Activated T-cell treated with anti-CD3 and anti-CD28 coated beads, Interleukin-2, amount 50 U/mL, for 4 hours (primary cell): ENCODE results near the gene CAMK1G. TPM values are rescaled to one million over a fixed set of nuclear protein-coding genes. Genes with fewer than 3 reads are reported as not detected.
A peak's percentile ranks its signal among the peaks of the same experiment; 100 is the strongest.

Source experiments
- ATAC-seq, 2 donors: fragments of 200-7000 bp; cut with Tn5 transposase; one replicate each; pipeline ENCODE4 v1.10.0; 2021
- DNase-seq: peaks from one replicate; pipeline ENCODE4 v3.0.0-alpha.2; 2020
- H3K27me3 Mint-ChIP-seq: one replicate; pipeline ENCODE4 v1.8.0; 2021; ENCODE audit warnings: low read depth, mixed read lengths
- H3K36me3 Mint-ChIP-seq: one replicate; pipeline ENCODE4 v1.8.0; 2022; ENCODE audit warnings: mixed read lengths; ENCODE audit not compliant: insufficient read depth
- H3K4me1 Mint-ChIP-seq: one replicate; pipeline ENCODE4 v1.8.0; 2021; ENCODE audit warnings: low read depth, mixed read lengths
- H3K4me3 Mint-ChIP-seq: one replicate; pipeline ENCODE4 v1.8.0; 2021; ENCODE audit warnings: mild to moderate bottlenecking, moderate library complexity, mixed read lengths
- H3K9me3 Mint-ChIP-seq: one replicate; pipeline ENCODE4 v1.8.0; 2021; ENCODE audit warnings: mixed read lengths
- total RNA-seq, 3 donors: library from RNA; stranded (reverse); gene quantifications; one replicate each; pipeline ENCODE4 v1.2.1, GENCODE V29; 2021

CAMK1G gene
- total RNA-seq, 3 donors from 2014 or later = 0.08 to 0.15 (median 0.14) TPM

GRCh38 chr1:209659909-209660308, 76.4 kb downstream of the CAMK1G start:
- ATAC-seq = peak; percentile 69 to 77
- DNase-seq = no peak

GRCh38 chr1:209661071-209661470, 77.6 kb downstream of the CAMK1G start:
- no peak for DNase-seq
- no peak for ATAC-seq
- Mint-ChIP-seq H3K4me1 (peaks cover 9% of the 10 kb centered on the region), H3K27me3 (no peaks in the 10 kb centered on the region), H3K9me3 (no peaks in the 10 kb centered on the region), H3K36me3 (no peaks in the 10 kb centered on the region), H3K4me3 (no peak overlapping the region)

More at GRCh38 chr1:209659909-209660308, 76.4 kb downstream of the CAMK1G start:
- Mint-ChIP-seq H3K36me3 (no peaks in the 10 kb centered on the region), H3K4me3 (no peak overlapping the region), H3K4me1 (peaks cover 9% of the 10 kb centered on the region), H3K27me3 (no peaks in the 10 kb centered on the region), H3K9me3 (no peaks in the 10 kb centered on the region)

- H3K36me3 Mint-ChIP-seq = no peaks in the 10 kb centered on the region
- H3K9me3 Mint-ChIP-seq = no peaks in the 10 kb centered on the region
- no peak for ATAC-seq
These were observed 79.4 kb downstream of the CAMK1G start for GRCh38 chr1:209662879-209663327.

More at GRCh38 chr1:209662879-209663327, 79.4 kb downstream of the CAMK1G start:
- Mint-ChIP-seq H3K27me3 (no peaks in the 10 kb centered on the region), H3K4me3 (no peak overlapping the region), H3K4me1 (peaks cover 9% of the 10 kb centered on the region)
- DNase-seq = no peak

Other genes starting within 250 kb of the CAMK1G start
- gene LAMB3, start 68.7 kb downstream of the CAMK1G start, total RNA-seq = 1 to 10 TPM in 1 of 3 donors, under 1 TPM in 2; 0.38 to 1.5 (median 0.55) TPM
- gene G0S2, start 91.7 kb downstream of the CAMK1G start, total RNA-seq = 10 to 100 TPM; 16.3 to 55.6 (median 39.0) TPM
- 1 to 10 TPM; 2.6 to 8.7 (median 2.7) TPM for gene HSD11B1, start 121.1 kb downstream of the CAMK1G start, total RNA-seq
- gene TRAF3IP3, start 172.3 kb downstream of the CAMK1G start, total RNA-seq = 100 to 1,000 TPM in 1 of 3 donors, 10 to 100 TPM in 2; 59.0 to 109 (median 85.2) TPM
- gene C1orf74, start 200.8 kb downstream of the CAMK1G start, total RNA-seq = 1 to 10 TPM; 1.6 to 2.1 (median 1.7) TPM
- under 1 TPM; 0.11 to 0.15 (median 0.13) TPM for gene IRF6, start 222.4 kb downstream of the CAMK1G start, total RNA-seq
- 10 to 100 TPM; 16.9 to 18.6 (median 17.7) TPM for gene UTP25, start 244.3 kb downstream of the CAMK1G start, total RNA-seq